ENCODE results near the gene STAP2. TPM values are rescaled to one million over a fixed set of nuclear protein-coding genes. Genes with fewer than 3 reads are reported as not detected.
A peak's percentile ranks its signal among the peaks of the same experiment; 100 is the strongest.

The STAP2 gene
- total RNA-seq, 2 donors from 2014 or later, result 17.9 to 31.0 TPM

DNA sequence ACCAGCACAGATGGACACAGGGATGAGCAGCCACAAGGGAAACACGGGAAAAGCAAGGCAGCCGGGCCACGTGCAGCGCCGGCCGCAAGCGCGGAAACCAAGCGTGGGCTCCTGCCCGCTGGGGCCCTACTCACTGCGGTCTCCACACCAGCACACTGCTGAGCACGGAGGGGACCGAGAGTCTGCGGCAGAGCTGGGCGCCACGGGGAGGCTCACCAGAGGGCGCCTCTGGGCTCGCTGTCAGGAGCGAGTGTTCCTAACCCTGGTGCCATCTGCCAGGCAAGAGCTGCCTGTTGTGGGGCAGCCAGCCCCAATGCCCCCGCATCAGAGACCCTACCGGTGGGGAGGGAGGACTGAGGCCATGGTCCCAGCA is 31.2 kb upstream of the STAP2 start:
- H3K9me3 ChIP-seq, result no peaks in the 10 kb centered on the region
- no peak overlapping the region for H3K4me3 ChIP-seq
- ATAC-seq, result no peak
- no peaks in the 10 kb centered on the region for H3K27me3 ChIP-seq
- peaks cover 70% of the 10 kb centered on the region for H3K4me1 ChIP-seq
- intact Hi-C loops (cut with DNase I), result no loop called here
- WGBS, 2 donors, result 64 to 69% methylated on average over 17 to 20 of the region's 21 CpGs
- DNase-seq, result peak in 2 of 4 donors; percentile 24 to 55
- no peak for TF ChIP-seq POLR2A (IDR thresholded peaks at IDR 0.05)
- TF ChIP-seq, protein P1, sequence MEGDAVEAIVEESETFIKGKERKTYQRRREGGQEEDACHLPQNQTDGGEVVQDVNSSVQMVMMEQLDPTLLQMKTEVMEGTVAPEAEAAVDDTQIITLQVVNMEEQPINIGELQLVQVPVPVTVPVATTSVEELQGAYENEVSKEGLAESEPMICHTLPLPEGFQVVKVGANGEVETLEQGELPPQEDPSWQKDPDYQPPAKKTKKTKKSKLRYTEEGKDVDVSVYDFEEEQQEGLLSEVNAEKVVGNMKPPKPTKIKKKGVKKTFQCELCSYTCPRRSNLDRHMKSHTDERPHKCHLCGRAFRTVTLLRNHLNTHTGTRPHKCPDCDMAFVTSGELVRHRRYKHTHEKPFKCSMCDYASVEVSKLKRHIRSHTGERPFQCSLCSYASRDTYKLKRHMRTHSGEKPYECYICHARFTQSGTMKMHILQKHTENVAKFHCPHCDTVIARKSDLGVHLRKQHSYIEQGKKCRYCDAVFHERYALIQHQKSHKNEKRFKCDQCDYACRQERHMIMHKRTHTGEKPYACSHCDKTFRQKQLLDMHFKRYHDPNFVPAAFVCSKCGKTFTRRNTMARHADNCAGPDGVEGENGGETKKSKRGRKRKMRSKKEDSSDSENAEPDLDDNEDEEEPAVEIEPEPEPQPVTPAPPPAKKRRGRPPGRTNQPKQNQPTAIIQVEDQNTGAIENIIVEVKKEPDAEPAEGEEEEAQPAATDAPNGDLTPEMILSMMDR (IDR thresholded peaks at IDR 0.05), result peak in 4 of 7 experiments; percentile 3 to 25 (median 12)
- peaks cover 5 to 6% of the 10 kb centered on the region in 2 donors for H3K36me3 ChIP-seq (replicated peaks in 1 of 2; ENCODE audit: insufficient read depth in 1 of 2, low read depth in 2 of 2)
- peak overlapping the region in 3 of 4 donors; percentile 58 to 77 (median 64) for H3K27ac ChIP-seq

DNA sequence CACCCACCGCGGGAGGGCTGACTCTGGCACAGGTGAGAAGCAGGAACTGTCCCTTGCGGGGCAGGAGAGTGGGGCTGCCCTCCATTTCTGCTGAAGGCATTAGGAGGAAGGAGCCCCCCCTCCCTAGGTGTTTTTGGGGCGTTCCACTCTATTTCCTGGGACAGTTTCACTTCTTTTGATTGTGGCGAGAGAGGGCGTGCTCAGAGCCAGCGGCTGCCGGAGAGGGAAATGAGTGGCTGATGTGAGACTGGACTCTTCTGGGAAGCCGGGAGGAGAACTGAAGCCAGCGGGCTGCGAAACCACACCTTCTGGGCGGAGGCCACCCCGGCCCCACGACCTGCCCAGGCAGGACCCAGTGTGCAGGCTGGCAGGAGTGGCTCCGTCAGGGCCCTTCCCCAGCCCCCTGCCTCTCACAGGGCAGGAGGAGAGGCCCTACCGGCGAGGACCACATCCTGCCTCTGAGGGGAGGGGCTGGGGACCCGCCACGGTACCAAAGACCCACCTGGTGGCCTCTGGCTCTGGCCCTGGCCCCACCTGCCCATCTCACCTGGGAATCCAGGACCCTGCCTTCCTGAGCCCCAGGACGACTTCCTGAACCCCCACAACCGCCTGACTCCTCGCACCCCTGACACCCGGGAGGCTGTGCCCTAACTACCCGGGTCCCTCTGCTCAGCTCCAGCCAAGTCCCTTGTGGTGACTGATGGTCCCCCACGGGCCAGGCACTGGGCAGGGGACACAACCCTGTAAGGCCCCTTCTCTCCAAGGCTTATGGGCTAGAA is 30.7 kb upstream of the STAP2 start:
- TF ChIP-seq POLR2A (IDR thresholded peaks at IDR 0.05), result no peak
- TF ChIP-seq, protein P1 (IDR thresholded peaks at IDR 0.05), result no peak
- ATAC-seq, result peak; percentile 37
- Histone ChIP-seq H3K27ac (peak overlapping the region in 3 of 4 donors; percentile 58 to 77 (median 64)), H3K4me1 (peaks cover 64% of the 10 kb centered on the region), H3K36me3 (replicated peaks in 1 of 2; ENCODE audit: insufficient read depth in 1 of 2, low read depth in 2 of 2) (peaks cover 5 to 6% of the 10 kb centered on the region in 2 donors), H3K9me3 (no peaks in the 10 kb centered on the region), H3K27me3 (no peaks in the 10 kb centered on the region), H3K4me3 (no peak overlapping the region)
- WGBS, 2 donors, result 53 to 57% methylated on average over 9 to 21 of the region's 25 CpGs
- DNase-seq, result peak in 1 of 4 donors; percentile 60
- intact Hi-C loops (cut with DNase I), result no loop called here

DNA sequence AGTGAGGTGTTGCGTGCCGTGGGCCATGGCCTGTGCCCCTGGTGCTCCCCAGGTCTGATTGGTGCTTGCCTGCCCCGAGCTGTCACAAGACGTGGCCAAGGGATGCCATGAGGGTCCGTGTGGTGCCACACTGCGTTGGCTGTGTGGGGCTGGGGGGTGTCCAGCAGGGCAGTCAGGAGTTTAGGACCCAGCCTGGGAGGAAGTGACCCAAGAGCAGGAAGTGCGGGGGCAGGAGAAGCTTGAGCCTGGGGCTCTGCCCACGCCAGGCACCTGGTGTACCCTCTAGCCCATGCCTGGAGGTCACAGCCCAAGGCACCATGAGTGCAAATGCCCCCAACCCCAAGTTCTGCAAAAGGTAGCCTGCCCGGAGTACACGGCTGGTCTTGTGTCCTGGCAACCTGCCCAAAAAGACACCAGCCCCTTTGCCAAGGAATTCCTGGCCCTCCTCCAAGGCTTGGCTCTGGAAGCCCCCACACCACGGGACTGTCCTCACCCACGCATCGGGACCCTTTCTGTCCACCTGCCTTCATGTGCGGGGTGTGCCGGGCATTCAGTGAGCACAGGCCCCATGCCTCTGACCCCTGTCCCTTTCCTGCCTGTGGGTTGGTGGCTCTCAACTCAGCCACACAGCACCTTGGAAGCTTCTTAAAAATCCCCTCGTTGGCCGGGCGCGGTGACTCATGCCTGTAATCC is 29.6 kb upstream of the STAP2 start:
- intact Hi-C loops (cut with DNase I), result no loop called here
- peaks cover 6 to 13% of the 10 kb centered on the region in 2 donors for H3K36me3 ChIP-seq (replicated peaks in 1 of 2; ENCODE audit: insufficient read depth in 1 of 2, low read depth in 2 of 2)
- no peak overlapping the region for H3K4me3 ChIP-seq
- 57 to 58% methylated on average over 7 to 19 of the region's 19 CpGs for WGBS, 2 donors
- ATAC-seq (no peak), DNase-seq (no peak)
- TF ChIP-seq POLR2A (IDR thresholded peaks at IDR 0.05), result no peak
- TF ChIP-seq, protein P1 (IDR thresholded peaks at IDR 0.05), result no peak
- peaks cover 54% of the 10 kb centered on the region for H3K4me1 ChIP-seq
- peak overlapping the region in 3 of 4 donors; percentile 58 to 77 (median 64) for H3K27ac ChIP-seq
- H3K27me3 ChIP-seq, result no peaks in the 10 kb centered on the region
- no peaks in the 10 kb centered on the region for H3K9me3 ChIP-seq

DNA sequence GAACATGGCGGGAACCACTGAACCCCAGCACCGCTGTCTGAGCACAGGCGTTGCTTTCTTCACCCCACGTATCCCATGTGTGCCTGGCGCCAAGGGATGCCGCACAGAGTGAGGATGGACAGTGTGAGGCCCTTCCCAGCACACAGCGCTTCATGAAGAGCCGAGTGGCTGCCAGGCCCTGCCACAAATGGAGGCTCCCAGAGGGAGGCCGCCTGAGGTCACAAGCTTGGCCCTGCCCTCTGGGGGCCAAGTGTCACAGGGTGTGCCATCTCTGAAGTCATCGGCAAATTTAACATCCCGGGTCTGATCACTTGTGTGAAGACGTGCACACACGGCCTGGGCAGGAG is 29.1 kb upstream of the STAP2 start:
- DNase-seq (no peak), ATAC-seq (no peak)
- 85 to 87% methylated on average over 8 to 13 of the region's 13 CpGs for WGBS, 2 donors
- Histone ChIP-seq H3K9me3 (no peaks in the 10 kb centered on the region), H3K4me1 (peaks cover 49% of the 10 kb centered on the region), H3K36me3 (replicated peaks in 1 of 2; ENCODE audit: insufficient read depth in 1 of 2, low read depth in 2 of 2) (peaks cover 6 to 18% of the 10 kb centered on the region in 2 donors), H3K27ac (peak overlapping the region in 2 of 4 donors; percentile 58 to 64), H3K27me3 (no peaks in the 10 kb centered on the region), H3K4me3 (no peak overlapping the region)
- intact Hi-C loops (cut with DNase I), result no loop called here
- no peak for TF ChIP-seq POLR2A (IDR thresholded peaks at IDR 0.05)
- TF ChIP-seq, protein P1 (IDR thresholded peaks at IDR 0.05), result no peak
